Vagina (tissue), 2 donors: ENCODE measurements around the gene PRR5.

Experiments
- POLR2A ChIP-seq, 2 donors: fragments of 450-650 bp; IDR thresholded peaks; one replicate each; pipeline ENCODE4 v1.6.1; 2017; ENCODE audit warnings: antibody characterized with exemption in 2 of 2, mild to moderate bottlenecking in 2 of 2, moderate library complexity in 2 of 2
- TF ChIP-seq, protein P1 (sequence below), 3 experiments: fragments of 450-650 bp in 2 of 3; fragments of 200-600 bp in 1 of 3; sonication (generic) in 1 of 3; IDR thresholded peaks; one replicate each; pipeline ENCODE4 v1.5.1; 2017 to 2019; ENCODE audit warnings: antibody characterized with exemption in 3 of 3, mild to moderate bottlenecking in 2 of 3, moderate library complexity in 2 of 3

DNA sequence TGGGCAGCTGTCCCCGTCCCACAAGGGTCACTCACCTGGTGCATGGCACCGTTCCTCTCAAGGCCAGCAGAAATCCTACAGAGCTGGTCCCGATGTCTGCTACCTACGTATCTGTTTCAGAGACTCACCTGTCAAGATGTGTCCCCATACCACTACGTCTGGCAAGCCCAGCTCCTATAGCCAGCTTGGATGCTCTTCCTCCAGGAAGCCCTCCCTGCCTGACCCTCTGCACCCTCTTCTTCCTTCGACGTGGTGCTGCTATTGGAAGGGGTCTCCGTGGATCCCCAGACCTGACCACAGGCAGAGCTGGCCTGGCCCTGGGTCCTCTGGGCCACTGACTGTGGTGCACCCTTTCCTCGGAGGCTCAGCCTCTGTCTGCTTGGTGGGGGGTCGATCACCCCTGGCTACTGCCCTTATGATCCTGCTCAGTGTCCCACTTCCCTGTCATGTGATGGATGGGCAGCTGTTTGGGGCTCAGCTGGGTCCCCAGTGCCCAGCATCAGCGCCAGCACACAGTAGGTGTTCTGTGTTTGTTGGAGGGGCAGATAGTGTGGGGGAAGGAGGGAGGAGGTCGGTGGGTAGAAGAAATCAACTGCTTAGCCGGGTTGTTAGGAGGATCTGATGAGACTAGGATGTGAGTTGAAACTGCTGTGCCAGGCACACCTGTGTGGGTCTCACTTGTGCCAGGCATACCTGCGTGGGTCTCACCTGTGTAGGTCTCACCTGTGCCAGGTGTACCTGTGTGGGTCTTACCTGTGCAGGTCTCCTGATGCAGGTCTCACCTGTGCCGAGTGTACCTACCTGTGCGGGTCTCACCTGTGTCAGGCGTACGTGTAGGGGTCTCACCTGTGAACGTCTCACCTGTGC is 28.7 kb downstream of the PRR5 start:
- TF ChIP-seq, protein P1, sequence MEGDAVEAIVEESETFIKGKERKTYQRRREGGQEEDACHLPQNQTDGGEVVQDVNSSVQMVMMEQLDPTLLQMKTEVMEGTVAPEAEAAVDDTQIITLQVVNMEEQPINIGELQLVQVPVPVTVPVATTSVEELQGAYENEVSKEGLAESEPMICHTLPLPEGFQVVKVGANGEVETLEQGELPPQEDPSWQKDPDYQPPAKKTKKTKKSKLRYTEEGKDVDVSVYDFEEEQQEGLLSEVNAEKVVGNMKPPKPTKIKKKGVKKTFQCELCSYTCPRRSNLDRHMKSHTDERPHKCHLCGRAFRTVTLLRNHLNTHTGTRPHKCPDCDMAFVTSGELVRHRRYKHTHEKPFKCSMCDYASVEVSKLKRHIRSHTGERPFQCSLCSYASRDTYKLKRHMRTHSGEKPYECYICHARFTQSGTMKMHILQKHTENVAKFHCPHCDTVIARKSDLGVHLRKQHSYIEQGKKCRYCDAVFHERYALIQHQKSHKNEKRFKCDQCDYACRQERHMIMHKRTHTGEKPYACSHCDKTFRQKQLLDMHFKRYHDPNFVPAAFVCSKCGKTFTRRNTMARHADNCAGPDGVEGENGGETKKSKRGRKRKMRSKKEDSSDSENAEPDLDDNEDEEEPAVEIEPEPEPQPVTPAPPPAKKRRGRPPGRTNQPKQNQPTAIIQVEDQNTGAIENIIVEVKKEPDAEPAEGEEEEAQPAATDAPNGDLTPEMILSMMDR (IDR thresholded peaks at IDR 0.05) = no peak
- no peak for TF ChIP-seq POLR2A (IDR thresholded peaks at IDR 0.05)
